Naive thymus-derived CD4-positive, alpha-beta T cell (primary cell): Measurements from ENCODE around the gene TNFRSF6B. TPM values are rescaled to one million over a fixed set of nuclear protein-coding genes. Genes with fewer than 3 reads are reported as not detected.

ENCODE experiments used
- ATAC-seq: fragments of 150-1000 bp; cut with Tn5 transposase; 2 replicates; pipeline ENCODE4 v1.10.0; 2021; ENCODE audit warnings: mild to moderate bottlenecking, moderate library complexity
- CTCF ChIA-PET: fragments of 350-600 bp; sonication (Branson Sonifier 250); formaldehyde crosslinking; loops from one replicate; lab custom pipeline; 2021; ENCODE audit warnings: antibody characterized with exemption; lab: Charles Lee
- POLR2A ChIA-PET: fragments of 350-600 bp; sonication (Branson Sonifier 250); formaldehyde crosslinking; loops from one replicate; lab custom pipeline; 2021; ENCODE audit warnings: antibody characterized with exemption, inconsistent platforms; lab: Charles Lee
- DNase-seq, 9 donors: peaks; one replicate each; pipeline versions ENCODE4 v3.0.0 to v3.0.0-alpha.2; 2020 to 2022; ENCODE audit warnings: mixed read lengths in 1 of 9
- H3K27ac ChIP-seq: one replicate; pipeline ENCODE4 v1.7.0; 2013; ENCODE audit warnings: mild to moderate bottlenecking, low read depth, low read length, moderate library complexity
- H3K27me3 ChIP-seq, 2 donors: one replicate each; pipeline ENCODE4 v1.7.0; 2013; ENCODE audit warnings: low read length in 2 of 2, mild to moderate bottlenecking in 2 of 2, moderate library complexity in 2 of 2; ENCODE audit not compliant: control insufficient read depth in 2 of 2, insufficient read depth in 2 of 2
- H3K36me3 ChIP-seq, 3 experiments: 1 replicate in 2 of 3; 2 replicates in 1 of 3; pipeline ENCODE4 v1.7.0; 2013; ENCODE audit warnings: low read length in 3 of 3, mild to moderate bottlenecking in 3 of 3, moderate library complexity in 1 of 3; ENCODE audit not compliant: insufficient read depth in 3 of 3, control insufficient read depth in 2 of 3
- H3K4me1 ChIP-seq, 2 donors: one replicate each; pipeline ENCODE4 v1.7.0; 2013; ENCODE audit warnings: low read length in 2 of 2, mild to moderate bottlenecking in 2 of 2, moderate library complexity in 1 of 2; ENCODE audit not compliant: control insufficient read depth in 2 of 2, insufficient read depth in 2 of 2
- H3K4me3 ChIP-seq: 2 replicates; pipeline ENCODE4 v1.7.0; 2013; ENCODE audit warnings: mild to moderate bottlenecking, low read length
- H3K9me3 ChIP-seq, 3 experiments: 1 replicate in 2 of 3; 2 replicates in 1 of 3; pipeline ENCODE4 v1.7.0; 2013; ENCODE audit warnings: low read length in 3 of 3; ENCODE audit not compliant: control insufficient read depth in 2 of 3
- H3K27ac Mint-ChIP-seq, 9 donors: one replicate each; pipeline ENCODE4 v1.8.0; 2020 to 2022; ENCODE audit warnings: mixed read lengths in 9 of 9, mild to moderate bottlenecking in 8 of 9, moderate library complexity in 5 of 9, inconsistent platforms in 2 of 9
- H3K27me3 Mint-ChIP-seq, 5 donors: one replicate each; pipeline ENCODE4 v1.8.0; 2021 to 2022; ENCODE audit warnings: mixed read lengths in 5 of 5, mild to moderate bottlenecking in 1 of 5
- H3K36me3 Mint-ChIP-seq, 5 donors: one replicate each; pipeline ENCODE4 v1.8.0; 2020 to 2022; ENCODE audit warnings: mixed read lengths in 5 of 5, mild to moderate bottlenecking in 3 of 5, inconsistent platforms in 1 of 5
- H3K4me1 Mint-ChIP-seq, 7 donors: one replicate each; pipeline ENCODE4 v1.8.0; 2020 to 2022; ENCODE audit warnings: mixed read lengths in 7 of 7, mild to moderate bottlenecking in 3 of 7, inconsistent platforms in 1 of 7
- H3K4me3 Mint-ChIP-seq, 10 donors: one replicate each; pipeline ENCODE4 v1.8.0; 2020 to 2022; ENCODE audit warnings: mild to moderate bottlenecking in 10 of 10, mixed read lengths in 10 of 10, moderate library complexity in 6 of 10, inconsistent platforms in 2 of 10
- H3K9me3 Mint-ChIP-seq, 11 donors: one replicate each; pipeline ENCODE4 v1.8.0; 2020 to 2022; ENCODE audit warnings: mixed read lengths in 11 of 11, mild to moderate bottlenecking in 4 of 11, inconsistent platforms in 1 of 11, moderate library complexity in 1 of 11
- intact Hi-C, 2 donors: fragments of 100-400 bp; cut with micrococcal nuclease; formaldehyde crosslinking; loops; one replicate each; pipeline ENCODE4 v1.15.1; 2023
- polyA plus RNA-seq, 2 donors: library from polyadenylated mRNA; unstranded; fragments of 300-500 nt; fragmentation: Illumina TruSeq; gene quantifications; one replicate each; pipeline ENCODE4 v1.2.3, GENCODE V29; 2021
- total RNA-seq, 6 experiments: library from RNA in 5 of 6; stranded (reverse) in 5 of 6; gene quantifications; 1 replicate in 5 of 6; 2 replicates in 1 of 6; pipeline ENCODE4 v1.2.3 and lab custom pipeline; 2021 to 2026

Gene TNFRSF6B
- total and polyA plus RNA-seq, 7 experiments from 2014 or later = 0.22 to 0.74 TPM; not detected in 5

GRCh38 chr20:63686492-63687321, 9.7 kb upstream of the TNFRSF6B start:
- Histone ChIP-seq H3K4me3 (no peak overlapping the region), H3K36me3 (no peaks in the 10 kb centered on the region), H3K9me3 (no peaks in the 10 kb centered on the region), H3K27ac (no peak overlapping the region), H3K4me1 (peaks cover 0 to 16% of the 10 kb centered on the region in 2 donors), H3K27me3 (no peaks in the 10 kb centered on the region)
- ATAC-seq (peak; percentile 79), DNase-seq (peak in 2 of 9 donors; percentile 30 to 46)
- Mint-ChIP-seq H3K36me3 (no peaks in the 10 kb centered on the region), H3K9me3 (no peaks in the 10 kb centered on the region), H3K4me3 (peak overlapping the region in 5 of 10 donors; percentile 13 to 33 (median 33)), H3K4me1 (peaks cover 0 to 13% (median 5%) of the 10 kb centered on the region in 7 donors), H3K27ac (no peak overlapping the region), H3K27me3 (no peaks in the 10 kb centered on the region)
- ChIA-PET CTCF (no interaction called here), POLR2A (interaction anchor here (0.5 to 1.5 kb wide), 2 partner anchors 11 to 118 kb away, joined by 3 read pairs; no protein-coding TSS in a partner anchor)
- intact Hi-C loops = no loop called here

- Histone ChIP-seq H3K9me3 (no peaks in the 10 kb centered on the region), H3K27me3 (no peaks in the 10 kb centered on the region), H3K4me3 (no peak overlapping the region), H3K27ac (no peak overlapping the region), H3K4me1 (peaks cover 0 to 16% of the 10 kb centered on the region in 2 donors), H3K36me3 (no peaks in the 10 kb centered on the region)
- no peak overlapping the region for H3K27ac Mint-ChIP-seq
- H3K36me3 Mint-ChIP-seq = peaks cover 0 to 4% (median 0%) of the 10 kb centered on the region in 5 donors
- H3K27me3 Mint-ChIP-seq = no peaks in the 10 kb centered on the region
- H3K9me3 Mint-ChIP-seq = peaks cover 0 to 3% (median 0%) of the 10 kb centered on the region in 11 donors
- H3K4me1 Mint-ChIP-seq = peaks cover 0 to 13% (median 5%) of the 10 kb centered on the region in 7 donors
- CTCF ChIA-PET = no interaction called here
- ATAC-seq (no peak), DNase-seq (no peak)
- peak overlapping the region in 2 of 10 donors; percentile 16 to 34 for H3K4me3 Mint-ChIP-seq
- POLR2A ChIA-PET = interaction anchor here (0.5 to 1.5 kb wide), 3 partner anchors 10 to 119 kb away, joined by 3 to 6 read pairs (median 3); no protein-coding TSS in a partner anchor
- intact Hi-C loops = no loop called here
Measured at GRCh38 chr20:63687419-63688178, 8.9 kb upstream of the TNFRSF6B start.

- Histone ChIP-seq H3K27me3 (no peaks in the 10 kb centered on the region), H3K27ac (no peak overlapping the region), H3K36me3 (no peaks in the 10 kb centered on the region), H3K4me1 (peaks cover 0 to 16% of the 10 kb centered on the region in 2 donors), H3K4me3 (no peak overlapping the region), H3K9me3 (no peaks in the 10 kb centered on the region)
- intact Hi-C loops = no loop called here
- Mint-ChIP-seq H3K9me3 (peaks cover 0 to 3% (median 0%) of the 10 kb centered on the region in 11 donors), H3K4me1 (peaks cover 0 to 13% (median 5%) of the 10 kb centered on the region in 7 donors), H3K27ac (no peak overlapping the region), H3K36me3 (peaks cover 0 to 4% (median 0%) of the 10 kb centered on the region in 5 donors), H3K27me3 (no peaks in the 10 kb centered on the region), H3K4me3 (peak overlapping the region in 1 of 10 donors; percentile 6)
- ATAC-seq = no peak
- ChIA-PET CTCF (no interaction called here), POLR2A (interaction anchor here (1.0 to 1.5 kb wide), 2 partner anchors 10 to 13 kb away, joined by 3 to 6 read pairs; no protein-coding TSS in a partner anchor)
- no peak for DNase-seq
Measured at GRCh38 chr20:63688228-63689045, 8.0 kb upstream of the TNFRSF6B start.

GRCh38 chr20:63689046-63690002, 7.1 kb upstream of the TNFRSF6B start:
- DNase-seq (no peak), ATAC-seq (no peak)
- peaks cover 0 to 16% of the 10 kb centered on the region in 2 donors for H3K4me1 ChIP-seq
- Mint-ChIP-seq H3K9me3 (peaks cover 0 to 5% (median 0%) of the 10 kb centered on the region in 11 donors), H3K4me3 (peak overlapping the region in 1 of 10 donors; percentile 6), H3K27ac (no peak overlapping the region), H3K36me3 (peaks cover 0 to 10% (median 0%) of the 10 kb centered on the region in 5 donors), H3K27me3 (peaks cover 0 to 2% (median 0%) of the 10 kb centered on the region in 5 donors), H3K4me1 (peaks cover 0 to 16% (median 5%) of the 10 kb centered on the region in 7 donors)
- no peaks in the 10 kb centered on the region for H3K27me3 ChIP-seq
- no peaks in the 10 kb centered on the region for H3K9me3 ChIP-seq
- no peak overlapping the region for H3K4me3 ChIP-seq
- POLR2A ChIA-PET = interaction anchor here (1.0 to 1.5 kb wide), 3 partner anchors 9 to 13 kb away, joined by 3 to 6 read pairs (median 3); no protein-coding TSS in a partner anchor
- intact Hi-C loops = no loop called here
- H3K36me3 ChIP-seq = peaks cover 0 to 2% (median 0%) of the 10 kb centered on the region in 3 experiments
- H3K27ac ChIP-seq = no peak overlapping the region
- CTCF ChIA-PET = no interaction called here

- ChIA-PET CTCF (no interaction called here), POLR2A (interaction anchor here (0.6 to 1.4 kb wide), 2 partner anchors 12 kb away, joined by 3 read pairs; no protein-coding TSS in a partner anchor)
- DNase-seq = peak in 1 of 9 donors; percentile 5
- Mint-ChIP-seq H3K27me3 (peaks cover 0 to 2% (median 0%) of the 10 kb centered on the region in 5 donors), H3K4me1 (peaks cover 0 to 16% (median 5%) of the 10 kb centered on the region in 7 donors), H3K27ac (no peak overlapping the region), H3K9me3 (peaks cover 0 to 5% (median 0%) of the 10 kb centered on the region in 11 donors), H3K4me3 (no peak overlapping the region), H3K36me3 (peaks cover 0 to 10% (median 0%) of the 10 kb centered on the region in 5 donors)
- H3K27ac ChIP-seq = no peak overlapping the region
- no peak for ATAC-seq
- H3K36me3 ChIP-seq = peaks cover 0 to 11% (median 0%) of the 10 kb centered on the region in 3 experiments
- intact Hi-C loops = no loop called here
- H3K4me1 ChIP-seq = peaks cover 0 to 16% of the 10 kb centered on the region in 2 donors
- H3K9me3 ChIP-seq = no peaks in the 10 kb centered on the region
- no peak overlapping the region for H3K4me3 ChIP-seq
- no peaks in the 10 kb centered on the region for H3K27me3 ChIP-seq
Measured at GRCh38 chr20:63690003-63690897, 6.2 kb upstream of the TNFRSF6B start.
